G401 (cell line): Measurements from ENCODE around the gene SLC7A7. TPM values are rescaled to one million over a fixed set of nuclear protein-coding genes. Genes with fewer than 3 reads are reported as not detected.
A peak's percentile ranks its signal among the peaks of the same experiment; 100 is the strongest.
"Not testable (repeated sequence)": the region's sequence is repeated elsewhere in the genome, so short reads cannot be mapped to it uniquely, and the experiment has no call there.

Experiments
- DNase-seq: peaks from one replicate; pipeline ENCODE4 v3.0.0-alpha.2; 2015; ENCODE audit warnings: low spot score
- in situ Hi-C: cut with HindIII; loops from 2 replicates; pipeline ENCODE4 v1.10.0; 2016; ENCODE audit warnings: low sequenced_read_pairs, mixed read lengths
- total RNA-seq: library from RNA; depleted of rRNA; stranded (reverse); fragments of >200 nt; shearing (Covaris generic); gene quantifications from 2 replicates; pipeline ENCODE4 v1.2.3, GENCODE V29; 2014

The SLC7A7 gene
- total RNA-seq, 1 experiment from 2014 or later, result 28.1 TPM

DNA sequence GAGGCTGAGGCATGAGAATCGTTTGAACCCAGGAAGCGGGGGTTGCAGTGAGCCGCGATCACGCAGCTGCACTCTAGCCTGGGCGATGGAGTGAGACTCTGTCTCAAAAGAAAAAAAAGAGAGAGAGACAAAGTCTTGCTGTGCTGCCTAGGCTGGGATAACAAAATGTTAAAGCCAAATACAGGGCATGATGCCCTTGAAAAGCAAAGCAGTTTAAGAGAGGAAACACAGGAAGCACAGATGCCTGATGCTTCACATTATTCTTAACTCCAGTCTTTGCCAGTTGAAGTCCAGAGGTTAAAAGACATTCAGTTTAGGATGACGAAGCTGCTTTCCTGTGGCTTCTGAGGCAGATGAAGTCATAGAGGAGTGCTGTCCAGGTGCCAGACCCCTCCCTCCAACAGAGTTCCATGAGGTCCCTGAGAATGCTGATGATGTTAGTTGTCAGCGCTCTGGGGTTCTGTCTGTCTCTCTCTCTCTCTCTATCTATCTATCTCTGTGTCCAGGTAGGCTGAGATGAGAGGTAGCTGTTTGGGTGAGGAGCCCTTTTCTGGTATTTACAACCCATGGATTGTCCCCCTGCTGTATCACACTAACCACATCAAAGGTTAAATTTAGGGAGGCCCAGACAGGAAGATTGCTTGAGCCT, 9.6 kb upstream of the SLC7A7 start:
- DNase-seq, result no peak
- in situ Hi-C loops, result no loop called here

DNA sequence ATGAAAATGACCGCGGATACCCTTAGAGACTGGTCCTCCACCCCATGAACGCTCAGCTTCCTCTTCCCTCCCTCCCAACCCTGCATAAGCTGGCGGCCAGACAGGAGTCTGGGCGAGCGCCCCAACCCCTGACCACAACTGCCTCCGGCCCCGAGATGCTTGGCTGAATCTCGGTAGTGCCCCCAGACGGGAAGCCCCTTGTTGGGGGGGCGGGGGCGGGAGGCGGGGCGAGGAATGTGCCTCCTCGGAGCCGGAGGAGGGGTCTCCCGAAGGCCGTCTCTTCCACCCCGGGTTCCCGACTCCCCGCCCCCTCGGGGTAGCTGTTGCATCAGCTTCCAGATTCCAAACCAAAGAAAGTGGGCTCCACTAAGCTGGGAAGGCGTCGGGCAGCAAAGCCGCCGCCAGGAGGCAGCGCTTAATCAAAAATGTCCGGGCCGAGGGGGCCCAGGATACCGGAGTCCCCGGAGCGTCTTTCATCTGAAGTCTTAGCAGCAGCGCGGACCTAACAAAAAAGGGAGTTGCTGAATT, 7.4 kb upstream of the SLC7A7 start:
- peak; percentile 67 for DNase-seq
- in situ Hi-C loops, result no loop called here

DNA sequence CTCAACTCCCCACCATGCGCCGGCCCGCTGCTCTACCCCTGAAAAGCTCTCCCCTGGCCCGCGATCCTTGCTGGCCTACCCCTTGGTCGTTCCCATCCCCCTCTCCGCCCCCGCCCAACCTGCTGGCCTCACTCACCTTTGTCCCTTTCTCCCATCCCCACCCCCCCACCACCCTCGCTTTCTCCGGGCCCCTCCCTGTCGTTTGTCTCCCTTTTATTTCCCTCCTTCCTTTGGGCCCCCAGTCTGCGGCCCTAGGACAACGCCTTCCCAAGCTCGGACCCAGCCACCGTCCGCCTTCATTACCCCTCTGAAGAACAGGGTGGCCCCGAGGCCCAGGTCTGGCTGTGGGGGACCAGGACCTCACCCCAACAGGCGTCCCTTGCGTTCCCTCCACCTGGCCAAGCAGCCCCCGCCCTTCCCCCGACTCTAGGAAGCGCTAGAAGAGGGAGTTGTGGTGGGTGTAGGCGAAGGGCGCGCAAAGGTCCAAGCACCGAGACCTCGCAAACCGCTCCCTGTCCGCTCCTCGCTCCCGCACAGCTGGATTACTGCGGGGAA, 6.9 kb upstream of the SLC7A7 start:
- in situ Hi-C loops, result no loop called here
- DNase-seq, result no peak

DNA sequence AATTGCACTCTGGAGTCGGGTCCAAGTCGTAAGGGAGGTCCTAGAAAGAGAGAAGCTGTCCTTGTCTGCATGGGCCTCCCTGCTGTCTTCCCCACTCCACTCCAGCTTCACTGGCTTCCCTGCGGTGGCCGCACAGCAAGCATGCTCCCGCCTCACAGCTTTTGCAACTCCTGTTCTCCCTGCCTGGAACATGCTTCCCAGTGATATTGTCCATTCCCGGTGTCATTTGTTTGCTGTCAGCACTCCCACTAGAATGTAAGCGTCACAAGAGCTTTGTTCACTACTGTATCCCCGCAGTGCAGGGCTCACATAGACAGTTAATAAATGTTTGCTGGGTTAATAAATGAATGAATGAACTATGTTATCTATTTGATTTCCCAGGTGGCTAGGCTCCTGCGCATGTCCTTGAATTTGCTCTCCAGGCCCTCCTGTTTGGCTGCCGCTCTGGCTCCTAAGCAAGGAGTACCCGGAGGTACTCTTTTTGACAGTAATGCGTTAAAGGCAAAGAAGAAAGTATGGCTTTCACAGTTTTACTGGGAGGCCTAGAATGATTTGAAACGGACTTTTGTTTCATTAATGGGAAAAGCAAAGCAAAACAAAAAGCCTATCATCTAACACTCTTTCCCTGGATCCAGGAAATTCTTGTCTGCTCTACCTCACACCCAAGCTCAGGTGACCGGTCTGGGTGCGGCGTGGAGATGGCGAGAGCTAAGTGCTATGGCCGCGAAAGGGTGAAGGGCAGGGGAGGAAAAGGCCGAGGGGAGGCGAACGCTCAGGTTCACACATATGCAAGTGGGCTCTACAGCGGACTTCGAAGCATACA, 6.2 kb upstream of the SLC7A7 start:
- no peak for DNase-seq
- in situ Hi-C loops, result no loop called here

DNA sequence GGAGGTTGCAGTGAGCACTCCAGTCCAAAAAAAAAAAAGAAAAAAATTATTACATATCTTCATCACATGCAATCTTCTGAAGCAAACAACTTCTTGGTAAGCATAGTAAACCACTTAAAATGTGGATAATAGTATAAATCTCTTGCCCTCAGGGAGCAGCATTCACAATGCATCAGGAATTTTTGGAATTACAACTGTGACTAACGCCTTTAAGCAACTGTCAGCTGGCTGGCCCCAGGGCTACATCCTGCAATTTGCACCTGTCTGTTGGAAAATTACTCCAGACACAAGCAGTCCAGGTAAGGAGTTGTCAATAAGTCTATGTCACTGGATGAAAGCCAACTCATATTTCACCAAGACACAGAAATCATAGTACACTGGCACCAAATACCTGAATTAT, 5.5 kb upstream of the SLC7A7 start:
- in situ Hi-C loops, result no loop called here
- DNase-seq, result no peak

DNA sequence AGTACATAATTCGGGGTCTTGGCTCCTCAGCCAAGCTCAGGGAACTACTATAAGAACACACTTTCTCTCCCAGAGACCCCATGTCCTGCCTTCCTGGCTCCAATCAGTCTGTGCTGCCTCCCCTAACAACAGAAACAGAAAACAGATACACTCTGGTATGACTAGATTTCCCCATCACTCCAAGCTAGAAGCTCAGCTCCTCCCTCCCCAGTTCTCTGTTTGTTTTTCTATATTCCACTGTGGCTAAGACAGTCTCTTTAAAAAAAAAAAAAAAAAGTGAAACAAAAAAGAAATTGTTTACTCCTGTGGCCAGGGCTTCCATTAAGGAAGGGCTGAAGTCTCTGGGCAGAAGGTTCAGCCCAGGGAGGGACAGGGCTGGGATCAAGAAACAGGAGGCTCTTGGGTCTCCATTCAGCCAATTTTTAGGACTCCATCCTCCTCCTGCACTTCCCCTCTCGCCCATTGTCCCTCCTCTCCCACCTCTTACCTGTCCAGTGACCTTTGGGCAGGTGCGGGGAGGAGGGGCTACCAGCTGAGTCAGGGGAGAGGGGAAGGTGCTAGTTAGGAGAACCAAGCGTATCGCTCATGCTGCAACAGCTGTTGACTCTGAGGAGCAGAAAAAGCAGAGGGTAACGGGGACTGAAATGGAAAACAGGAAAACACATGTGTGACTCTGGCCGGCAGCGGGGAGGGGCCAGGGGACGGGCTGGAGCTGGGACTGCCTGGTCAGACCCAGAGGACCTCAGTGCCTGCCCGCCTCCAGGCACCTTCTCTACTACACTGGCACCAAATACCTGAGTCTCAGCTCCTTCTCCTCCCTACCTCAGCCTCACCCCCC, 4.1 kb upstream of the SLC7A7 start:
- in situ Hi-C loops, result no loop called here
- no peak for DNase-seq

- DNase-seq, result no peak
Measured at GRCh38 chr14:22814373-22814772, 862 bp downstream of the SLC7A7 start.

GRCh38 chr14:22813145-22813544, 2.1 kb downstream of the SLC7A7 start:
- in situ Hi-C loops, result no loop called here
- no peak for DNase-seq

More at GRCh38 chr14:22814373-22814772, 862 bp downstream of the SLC7A7 start:
- in situ Hi-C loops, result no loop called here

- in situ Hi-C loops, result no loop called here
- DNase-seq, result no peak
Measured at GRCh38 chr14:22812744-22813143, 2.5 kb downstream of the SLC7A7 start.

DNA sequence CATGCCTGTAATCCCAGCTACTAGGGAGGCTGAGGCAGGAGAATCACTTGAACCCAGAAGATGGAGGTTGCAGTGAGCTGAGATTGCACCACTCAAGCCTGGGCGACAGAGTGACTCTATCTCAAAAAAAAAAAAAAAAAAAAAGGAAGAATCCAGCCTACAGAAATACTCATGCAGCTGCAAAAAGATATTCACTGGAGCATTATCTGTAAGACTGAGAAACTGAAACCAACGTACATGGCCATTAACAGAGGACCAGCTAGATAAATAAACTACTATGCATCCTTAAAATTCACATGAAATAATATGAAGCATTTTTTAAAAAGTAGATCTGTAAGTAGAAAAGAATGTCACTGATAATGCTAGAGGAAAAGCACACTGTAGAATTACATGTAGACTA, 3.5 kb downstream of the SLC7A7 start:
- in situ Hi-C loops, result no loop called here
- no peak for DNase-seq

DNA sequence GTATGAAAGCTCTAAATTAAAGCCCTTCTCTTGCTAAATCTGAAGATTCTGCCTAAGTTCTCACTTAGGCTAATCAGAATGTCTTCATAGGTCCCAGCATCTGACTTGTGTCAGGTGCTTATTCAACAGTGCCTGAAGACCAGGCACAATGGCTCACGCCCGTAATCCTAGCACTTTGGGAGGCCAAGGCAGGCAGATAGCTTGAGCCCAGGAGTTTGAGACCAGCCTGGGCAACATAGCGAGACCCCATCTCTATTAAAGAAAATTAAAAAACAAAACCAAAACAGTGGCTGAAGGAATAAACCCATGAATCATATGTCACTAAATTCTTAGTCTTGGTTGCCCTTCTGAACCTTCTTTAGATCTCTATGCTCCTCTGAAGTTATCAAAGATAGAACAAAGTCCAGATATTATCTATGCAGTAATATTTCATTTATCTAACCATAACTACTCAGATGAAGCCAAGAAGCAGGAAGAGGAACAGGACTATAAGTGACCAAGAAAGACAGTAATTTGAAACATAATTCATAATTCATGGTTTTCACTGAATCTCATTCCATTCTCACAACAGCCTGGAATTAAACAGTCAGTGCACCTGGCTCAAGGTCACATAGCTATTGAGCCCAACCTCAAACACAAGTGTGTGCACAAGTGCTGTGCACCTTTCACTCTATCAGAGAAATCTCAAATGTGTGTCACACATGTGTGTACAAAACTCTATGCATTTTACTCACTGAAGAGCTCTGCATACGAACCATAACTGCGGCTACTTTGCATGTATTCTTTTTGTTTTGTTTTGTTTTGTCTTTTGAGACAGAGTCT, 6.6 kb downstream of the SLC7A7 start:
- in situ Hi-C loops, result no loop called here
- no peak for DNase-seq

GRCh38 chr14:22807432-22808087, 7.7 kb downstream of the SLC7A7 start:
- DNase-seq, result no peak

DNA sequence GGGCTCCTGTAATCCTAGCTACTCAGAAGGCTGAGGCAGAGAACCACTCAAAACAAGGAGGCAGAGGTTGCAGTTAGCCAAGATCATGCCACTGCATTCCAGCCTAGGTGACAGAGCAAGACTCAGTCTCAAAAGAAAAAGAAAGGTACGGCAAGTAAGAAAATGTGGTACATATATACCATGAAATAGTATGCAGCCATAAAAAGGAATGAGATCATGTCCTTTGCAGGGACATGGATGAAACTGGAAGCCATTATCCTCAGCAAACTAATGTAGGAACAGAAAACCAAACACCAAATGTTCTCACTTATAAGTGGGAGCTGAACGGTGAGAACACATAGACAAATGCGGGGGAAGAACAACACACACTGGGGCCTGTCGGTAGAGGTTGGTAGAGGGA, 10.0 kb downstream of the SLC7A7 start:
- DNase-seq, in situ Hi-C loops: not testable (repeated sequence)

More at GRCh38 chr14:22807432-22808087, 7.7 kb downstream of the SLC7A7 start:
- in situ Hi-C loops, result no loop called here

DNA sequence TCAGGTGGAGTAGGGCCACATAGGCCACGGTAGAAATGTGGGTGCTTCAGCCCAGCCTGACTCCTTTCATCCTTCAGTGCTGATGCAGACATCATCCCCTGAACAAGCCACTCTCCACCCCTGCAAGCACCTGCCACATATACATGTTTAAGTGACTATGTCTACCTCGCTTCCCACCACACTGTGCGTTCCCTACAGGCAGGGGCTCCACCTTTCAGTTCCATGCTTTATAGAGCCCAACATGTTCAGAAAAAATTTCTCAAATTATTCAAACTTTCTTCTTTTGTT, 11.6 kb downstream of the SLC7A7 start:
- in situ Hi-C loops, result no loop called here
- DNase-seq, result no peak

GRCh38 chr14:22802860-22803686, 12.2 kb downstream of the SLC7A7 start:
- DNase-seq, result no peak
- in situ Hi-C loops, result no loop called here

- in situ Hi-C loops, result no loop called here
- DNase-seq, result no peak
Measured at GRCh38 chr14:22801716-22802115, 13.5 kb downstream of the SLC7A7 start.

GRCh38 chr14:22800346-22800745, 14.9 kb downstream of the SLC7A7 start:
- no peak for DNase-seq
- in situ Hi-C loops, result no loop called here
